Posterior vena cava (tissue), 2 donors: ENCODE data around the gene GNAI3. TPM values are rescaled to one million over a fixed set of nuclear protein-coding genes. Genes with fewer than 3 reads are reported as not detected.

ENCODE experiments used
- DNase-seq: peaks from one replicate; pipeline ENCODE4 v3.0.0-alpha.2; 2020; ENCODE audit warnings: low spot score
- intact Hi-C, 2 donors: fragments of 100-400 bp; cut with DNase I; formaldehyde crosslinking; loops; one replicate each; pipeline versions ENCODE4 v1.14.1 to v1.14.2; 2022 to 2023
- total RNA-seq, 2 donors: library from RNA; stranded (reverse); fragmentation: NEBNext Ultra II Directional; extraction: Animal tissue kit (Norgen Biotek cat#: 25700); gene quantifications; one replicate each; pipeline ENCODE4 v1.2.1, GENCODE V29; 2021
- donor health status: DM: yes; HTN: yes; CAD: no.
- donor health status: DM: yes; HTN: yes; CAD: no.

Gene GNAI3
- total RNA-seq, 2 donors from 2014 or later: 6.8 to 7.5 TPM

DNA sequence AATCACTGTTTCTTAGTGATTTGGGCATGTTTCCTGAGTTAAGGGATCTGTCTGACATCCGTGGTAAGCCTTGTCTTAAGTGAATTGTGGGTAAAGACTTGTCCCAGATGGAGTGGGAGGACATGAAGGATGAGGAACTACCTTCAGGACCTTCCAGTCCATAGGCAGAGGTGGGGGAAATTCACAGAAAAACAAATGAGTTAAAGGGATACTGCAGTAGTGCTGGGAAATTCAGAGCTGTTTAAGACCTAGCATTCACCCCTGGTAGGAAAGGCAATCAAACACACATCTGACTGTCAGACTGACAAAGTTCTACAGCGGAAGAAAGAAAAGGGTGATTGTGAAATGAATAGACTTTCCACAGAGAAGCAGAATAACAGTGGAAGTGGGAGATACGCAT, 68.0 kb downstream of the GNAI3 start:
- no peak for DNase-seq

DNA sequence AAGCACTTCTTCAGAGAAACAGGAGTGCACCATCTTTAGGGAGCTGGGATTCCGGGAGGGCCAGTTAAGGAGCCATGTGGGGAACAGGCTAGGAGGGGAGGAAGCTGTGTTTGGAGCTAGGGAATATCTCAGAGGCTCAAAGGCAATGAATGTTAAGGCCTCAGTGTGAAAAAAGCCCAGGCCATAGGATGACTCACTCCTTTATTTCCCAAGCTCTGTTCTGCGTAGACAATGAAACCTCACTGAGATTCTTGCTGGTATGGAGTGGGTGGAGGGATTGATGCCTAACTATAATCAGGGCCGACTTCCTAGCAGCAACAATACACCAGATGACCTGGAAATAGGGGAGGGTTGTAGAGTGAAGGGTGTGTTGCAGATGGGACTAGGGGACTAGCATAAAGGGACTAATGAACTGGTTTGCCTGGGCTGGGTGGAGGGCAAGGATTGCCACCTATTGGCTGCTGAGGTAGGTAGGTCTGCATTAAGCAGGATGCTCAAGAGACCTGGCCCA, 68.9 kb downstream of the GNAI3 start:
- DNase-seq: no peak
- intact Hi-C loops: no loop called here

More for the DNA sequence above, 68.0 kb downstream of the GNAI3 start:
- intact Hi-C loops: no loop called here

DNA sequence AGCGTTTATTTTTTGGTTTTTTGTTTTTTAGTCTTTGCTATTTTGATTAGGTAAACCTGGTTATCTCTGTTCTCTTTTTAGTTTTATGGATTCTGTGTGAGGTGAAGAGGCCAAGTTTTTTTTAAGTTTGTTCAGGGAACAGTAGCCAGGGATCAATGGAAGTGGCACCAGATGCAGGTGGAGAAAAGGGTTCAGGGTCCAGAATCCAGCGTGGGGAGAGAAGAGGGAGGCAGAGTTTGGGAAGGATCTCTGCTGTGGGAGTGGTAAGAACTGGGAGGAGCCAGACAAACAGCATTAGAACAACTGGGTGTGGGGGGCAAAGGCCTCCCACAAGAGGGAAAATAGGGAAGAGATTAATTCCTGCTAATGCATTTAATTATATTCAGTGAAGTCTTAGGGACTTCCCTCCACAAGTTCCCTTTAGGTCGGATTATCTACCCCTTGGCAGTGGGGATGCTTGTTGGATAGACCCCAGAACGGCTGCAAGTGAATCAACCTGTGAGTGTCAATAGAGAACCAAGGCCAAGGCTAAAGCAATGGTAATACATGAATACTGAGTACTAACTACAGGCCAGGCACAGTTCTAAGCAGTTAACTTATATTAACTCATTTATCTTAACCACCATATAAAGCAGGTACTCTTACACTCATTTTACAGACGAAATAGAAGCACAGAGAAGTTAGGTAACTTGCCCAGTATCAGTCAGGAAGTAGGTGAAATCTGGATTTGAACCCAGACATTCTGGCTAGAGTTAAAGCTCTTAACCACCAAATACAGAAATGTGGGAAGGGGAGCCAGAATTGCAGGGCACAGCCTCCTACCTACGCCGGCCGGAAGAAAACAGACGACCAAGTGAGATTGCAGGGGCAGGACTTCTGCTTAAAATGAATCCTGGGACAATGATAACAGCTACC, 70.5 kb downstream of the GNAI3 start:
- no peak for DNase-seq
- intact Hi-C loops: no loop called here

DNA sequence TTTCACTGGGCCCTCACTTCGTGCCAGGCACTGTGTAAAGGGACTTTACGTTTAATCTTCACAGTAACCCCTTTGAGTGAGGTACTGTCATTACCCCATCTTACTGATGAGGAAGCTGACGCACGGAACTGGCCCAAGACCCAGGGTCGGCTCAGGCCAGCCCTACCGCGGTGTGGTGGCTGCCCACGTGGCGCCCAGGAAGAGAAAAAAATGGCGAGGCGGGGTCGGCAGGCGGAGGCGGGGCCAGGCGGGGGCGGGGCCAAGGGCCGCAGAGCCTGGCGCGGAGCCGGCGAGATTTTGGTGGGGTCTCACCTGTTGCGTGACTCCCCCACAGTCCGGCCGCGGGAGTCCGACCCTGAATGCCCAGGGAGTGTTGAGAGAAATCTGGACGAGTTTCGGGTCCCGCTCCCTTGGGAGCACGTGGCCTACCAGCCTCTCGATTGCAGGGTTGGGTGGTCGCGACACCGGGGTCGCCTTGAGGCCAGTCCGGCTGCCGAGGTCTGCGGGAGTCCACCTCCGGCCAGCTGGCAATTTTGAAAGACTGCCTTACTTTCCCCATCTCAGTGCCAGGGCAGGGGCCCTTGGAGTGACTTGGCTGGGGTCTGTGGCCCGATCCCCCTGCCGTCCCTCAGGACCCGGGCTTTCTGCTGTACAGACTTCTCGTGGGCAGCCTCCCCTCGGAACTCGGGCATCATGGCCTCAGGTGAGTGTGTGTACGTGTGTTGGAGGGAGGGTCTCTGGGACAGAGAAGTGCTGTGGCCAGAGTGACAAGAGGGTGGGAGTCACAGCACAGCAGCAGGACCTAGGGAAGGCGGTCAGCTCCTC, 71.4 kb downstream of the GNAI3 start, which contains the start of the genes AMPD2 and GNAT2:
Gene AMPD2, plus strand, starts transcription at position 262 of the 825 bp plus-strand sequence. CDS start 1,339 bp downstream, outside the sequence.
Gene GNAT2, minus strand, starts transcription at position 41 of the 825 bp plus-strand sequence. CDS start 6,746 bp downstream, outside the sequence.
- peak; percentile 96 for DNase-seq
- intact Hi-C loops: loop anchor here in 1 of 2 donors (10.0 kb wide), 1 partner anchor 75 kb away; the partner anchor contains the start of gene GNAI3

DNA sequence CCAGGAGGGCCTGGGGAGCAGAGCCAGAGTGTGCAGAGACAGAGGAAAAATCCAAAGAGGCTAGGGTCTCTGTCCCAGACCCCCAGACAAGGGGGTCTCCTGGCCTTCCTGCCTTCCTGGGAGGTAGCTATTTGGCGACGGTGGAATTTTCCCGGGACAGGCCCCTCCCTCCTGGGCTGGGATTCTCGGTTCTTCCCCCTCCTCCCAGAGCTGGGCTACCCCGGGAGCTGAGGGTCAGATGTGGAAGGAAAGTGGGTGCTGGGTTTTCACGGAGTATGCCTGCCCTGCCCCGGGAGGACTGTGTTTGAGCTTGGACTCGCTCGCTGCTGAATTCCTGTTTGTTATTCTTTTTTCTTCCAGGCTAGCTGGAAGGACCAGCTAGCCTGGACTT, 72.0 kb downstream of the GNAI3 start:
- intact Hi-C loops: loop anchor here in 1 of 2 donors (10.0 kb wide), 1 partner anchor 76 kb away; the partner anchor contains the start of gene GNAI3
- DNase-seq: peak; percentile 79

DNA sequence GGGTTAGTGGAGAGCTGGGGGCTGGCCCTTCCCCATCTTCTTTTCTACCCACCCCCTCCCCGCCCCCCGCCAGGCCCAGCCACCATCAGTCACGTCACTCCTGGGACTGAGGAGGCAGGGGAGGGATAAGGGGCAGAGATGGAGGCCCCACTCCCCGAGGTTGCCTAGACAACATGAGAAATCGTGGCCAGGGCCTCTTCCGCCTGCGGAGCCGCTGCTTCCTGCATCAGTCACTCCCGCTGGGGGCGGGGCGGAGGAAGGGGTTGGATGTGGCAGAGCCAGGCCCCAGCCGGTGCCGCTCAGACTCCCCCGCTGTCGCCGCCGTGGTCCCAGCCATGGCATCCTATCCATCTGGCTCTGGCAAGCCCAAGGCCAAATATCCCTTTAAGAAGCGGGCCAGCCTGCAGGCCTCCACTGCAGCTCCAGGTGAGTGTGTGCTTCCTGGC, 72.4 kb downstream of the GNAI3 start:
- DNase-seq: peak; percentile 98
- intact Hi-C loops: loop anchor here in 1 of 2 donors (10.0 kb wide), 1 partner anchor 76 kb away; the partner anchor contains the start of gene GNAI3

DNA sequence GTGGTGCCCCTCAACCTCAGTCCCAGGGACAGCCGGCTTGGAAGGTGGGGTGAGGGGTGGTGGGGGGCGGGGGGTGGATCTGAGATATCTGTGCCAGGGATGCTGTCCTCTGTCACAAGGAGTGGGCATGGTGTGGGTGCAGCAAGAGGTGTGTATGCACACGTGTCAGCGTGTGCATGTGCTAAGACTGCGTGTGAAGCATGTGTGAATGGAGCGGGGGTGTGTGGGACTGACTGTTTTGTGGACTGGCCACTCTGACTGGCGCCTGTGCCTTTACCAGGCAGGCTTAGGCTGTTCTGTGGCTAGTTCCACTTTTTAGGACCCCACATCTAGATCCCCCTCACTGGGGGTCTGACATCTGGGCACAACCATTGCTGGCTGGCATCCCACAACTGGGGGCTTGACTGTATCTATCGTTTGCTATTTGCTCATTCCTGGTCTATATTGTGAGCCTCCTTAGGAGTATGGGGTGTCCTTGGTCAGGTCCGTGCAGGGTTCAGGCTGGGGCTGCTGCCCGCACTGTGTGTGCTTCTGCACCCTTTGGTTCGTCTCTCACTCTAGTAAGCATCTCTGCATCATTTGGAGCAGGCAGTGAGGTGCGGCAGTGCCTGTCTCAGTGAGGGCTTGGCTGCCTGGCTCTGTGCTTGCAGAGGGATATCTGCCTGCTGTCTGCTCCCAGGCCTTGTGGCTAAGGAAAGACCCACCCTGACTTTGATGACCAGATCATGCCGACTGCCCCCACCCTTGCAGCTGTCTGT, 73.1 kb downstream of the GNAI3 start:
- intact Hi-C loops: loop anchor here in 1 of 2 donors (10.0 kb wide), 1 partner anchor 77 kb away; the partner anchor contains the start of gene GNAI3
- no peak for DNase-seq

DNA sequence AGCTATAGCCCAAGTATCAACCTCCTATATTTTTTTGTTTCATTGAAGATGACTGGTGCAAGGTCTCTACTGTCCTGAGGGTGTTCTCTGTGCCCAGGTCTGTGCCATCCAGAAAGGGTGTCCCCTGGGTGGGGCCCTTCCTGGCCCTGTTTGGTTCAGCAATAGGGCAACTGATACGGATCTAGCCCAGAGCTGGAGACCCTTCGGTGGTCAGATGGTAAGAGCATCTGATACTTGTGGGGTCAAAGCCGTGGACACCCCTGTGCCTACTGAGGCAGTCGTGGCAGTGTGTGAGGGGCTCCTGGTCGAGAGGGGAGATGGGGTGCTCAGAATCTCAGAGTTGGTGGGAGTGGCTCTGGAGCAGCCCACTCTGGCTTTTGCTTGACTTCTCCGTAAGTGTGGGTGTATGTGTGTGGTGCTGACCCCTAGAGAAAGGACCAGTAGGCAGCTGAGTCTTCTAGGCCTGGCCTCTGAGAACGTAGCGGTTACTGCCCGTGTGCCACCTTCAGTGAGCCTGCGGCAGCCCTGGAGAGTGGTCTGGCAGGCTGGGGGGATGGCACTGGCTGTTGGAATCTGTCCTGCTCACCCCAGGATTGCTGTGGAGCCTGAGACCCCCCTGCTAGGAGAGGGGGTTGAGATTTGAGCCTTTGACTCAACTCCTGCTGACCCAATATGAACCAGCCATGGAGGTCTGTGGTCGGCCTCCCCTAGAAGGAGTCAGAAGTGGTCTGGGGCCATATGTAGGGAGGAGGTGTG, 73.9 kb downstream of the GNAI3 start:
- intact Hi-C loops: loop anchor here in 1 of 2 donors (10.0 kb wide), 1 partner anchor 78 kb away; the partner anchor contains the start of gene GNAI3
- no peak for DNase-seq

DNA sequence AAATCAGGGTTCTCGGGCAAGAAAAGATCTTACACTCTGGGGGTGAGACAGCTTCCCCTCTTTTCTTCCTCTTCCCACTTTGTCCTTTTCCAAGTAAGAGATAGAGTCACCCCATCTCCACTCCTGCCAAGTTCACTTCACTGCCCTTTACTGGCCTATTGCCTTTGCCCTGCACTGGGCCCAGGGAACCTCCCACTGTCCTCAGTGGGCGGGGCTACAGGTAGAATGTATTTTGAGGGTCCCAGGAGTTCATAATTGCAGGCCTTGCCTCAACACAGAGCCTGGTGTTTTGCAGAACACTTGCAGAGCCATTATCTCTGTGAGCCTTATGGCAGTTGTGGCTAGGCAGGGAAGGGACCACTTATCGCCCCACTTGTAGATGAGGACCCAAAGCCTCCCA, 74.5 kb downstream of the GNAI3 start:
- DNase-seq: no peak
- intact Hi-C loops: loop anchor here in 1 of 2 donors (10.0 kb wide), 1 partner anchor 78 kb away; the partner anchor contains the start of gene GNAI3

DNA sequence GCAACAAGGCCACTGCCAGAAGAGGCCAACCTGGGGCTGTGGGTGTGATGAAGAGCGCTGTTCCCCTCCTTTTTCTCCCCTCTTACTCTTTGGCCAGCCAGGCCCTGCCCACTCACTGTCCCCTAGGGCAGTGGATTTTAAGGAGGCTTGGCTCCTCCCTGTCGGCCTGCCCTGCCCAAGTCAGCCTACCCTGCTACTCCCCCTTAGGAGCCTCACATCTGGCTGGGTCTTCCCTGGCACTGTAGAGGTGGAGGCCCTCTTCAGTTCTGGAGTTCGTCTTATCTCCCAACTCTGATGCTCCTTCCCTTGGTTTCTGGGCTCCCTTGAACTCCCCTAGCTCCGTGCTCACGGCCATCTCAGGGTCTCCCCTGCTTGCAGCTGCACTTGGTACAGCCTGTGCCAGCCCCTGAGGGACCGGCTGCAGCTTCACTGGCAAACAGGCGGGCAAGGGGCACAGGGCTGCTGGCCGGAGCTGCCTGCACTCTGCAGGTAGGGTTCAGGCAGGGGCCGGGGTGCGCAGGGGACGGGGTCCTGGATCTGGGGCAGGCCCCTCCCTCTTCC, 75.3 kb downstream of the GNAI3 start:
- DNase-seq: no peak
- intact Hi-C loops: loop anchor here in 1 of 2 donors (10.0 kb wide), 1 partner anchor 79 kb away; the partner anchor contains the start of gene GNAI3

DNA sequence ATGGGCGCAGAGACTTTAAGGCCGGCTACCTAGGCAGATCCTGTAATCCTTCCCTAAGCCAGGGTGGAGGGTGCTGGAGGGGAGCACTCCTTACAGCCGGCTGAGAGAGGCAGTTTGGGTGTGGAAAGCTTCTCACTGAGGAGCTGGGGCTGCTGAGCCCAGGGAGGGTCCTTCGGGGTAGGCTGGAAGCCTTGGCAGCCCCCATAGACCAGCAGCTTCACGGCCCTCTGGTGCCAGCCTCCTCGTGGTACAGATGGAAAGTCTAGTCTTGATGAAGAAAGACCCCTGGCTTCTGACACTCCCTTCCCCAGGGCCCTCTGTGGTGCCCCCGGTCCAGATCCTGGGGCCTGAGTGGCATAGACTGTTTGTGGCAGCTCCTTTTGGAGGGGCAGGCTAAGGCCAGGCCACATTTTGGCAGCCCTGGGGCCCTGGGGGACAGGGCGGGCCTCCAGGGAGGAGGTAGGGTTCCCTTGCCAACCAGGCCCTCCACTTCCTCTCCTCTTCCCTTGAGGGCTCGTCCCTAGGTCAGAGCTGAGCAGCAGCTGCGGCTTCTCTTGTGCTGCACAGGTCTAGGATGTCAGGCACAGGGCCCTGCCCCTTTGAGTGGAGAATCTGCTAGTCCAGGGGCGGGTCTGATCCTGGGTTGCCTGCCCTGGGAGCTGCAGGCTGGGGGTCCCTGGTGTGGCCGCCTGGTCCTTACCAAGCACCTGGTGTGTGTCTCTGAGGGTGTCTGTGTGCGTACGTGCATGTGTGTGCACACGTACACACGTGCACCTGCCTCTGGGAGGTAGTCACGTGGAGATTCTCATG, 76.0 kb downstream of the GNAI3 start:
- intact Hi-C loops: loop anchor here (5.0 to 10.0 kb wide), 2 partner anchors 80 to 82 kb away; partner anchors contain the start of gene GNAI3 (in 1 of the 2)
- no peak for DNase-seq

DNA sequence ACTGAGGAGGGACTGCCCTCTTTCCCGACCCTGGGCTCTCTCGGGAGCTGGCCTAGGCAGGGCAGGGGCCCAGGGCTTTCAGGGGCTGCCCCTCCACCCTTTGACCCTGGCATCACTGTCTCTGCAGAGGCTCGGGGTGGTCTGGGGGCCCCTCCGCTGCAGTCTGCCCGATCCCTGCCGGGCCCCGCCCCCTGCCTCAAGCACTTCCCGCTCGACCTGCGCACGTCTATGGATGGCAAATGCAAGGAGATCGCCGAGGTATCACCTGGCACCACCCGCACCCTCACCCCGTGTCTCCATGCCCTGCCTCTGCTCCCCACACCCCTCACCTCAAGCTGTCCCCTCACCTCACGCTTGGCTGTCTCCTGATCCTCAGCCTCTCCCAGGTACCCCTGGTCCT, 76.8 kb downstream of the GNAI3 start:
- intact Hi-C loops: loop anchor here (5.0 to 10.0 kb wide), 2 partner anchors 80 to 83 kb away; partner anchors contain the start of gene GNAI3 (in 1 of the 2)
- no peak for DNase-seq

DNA sequence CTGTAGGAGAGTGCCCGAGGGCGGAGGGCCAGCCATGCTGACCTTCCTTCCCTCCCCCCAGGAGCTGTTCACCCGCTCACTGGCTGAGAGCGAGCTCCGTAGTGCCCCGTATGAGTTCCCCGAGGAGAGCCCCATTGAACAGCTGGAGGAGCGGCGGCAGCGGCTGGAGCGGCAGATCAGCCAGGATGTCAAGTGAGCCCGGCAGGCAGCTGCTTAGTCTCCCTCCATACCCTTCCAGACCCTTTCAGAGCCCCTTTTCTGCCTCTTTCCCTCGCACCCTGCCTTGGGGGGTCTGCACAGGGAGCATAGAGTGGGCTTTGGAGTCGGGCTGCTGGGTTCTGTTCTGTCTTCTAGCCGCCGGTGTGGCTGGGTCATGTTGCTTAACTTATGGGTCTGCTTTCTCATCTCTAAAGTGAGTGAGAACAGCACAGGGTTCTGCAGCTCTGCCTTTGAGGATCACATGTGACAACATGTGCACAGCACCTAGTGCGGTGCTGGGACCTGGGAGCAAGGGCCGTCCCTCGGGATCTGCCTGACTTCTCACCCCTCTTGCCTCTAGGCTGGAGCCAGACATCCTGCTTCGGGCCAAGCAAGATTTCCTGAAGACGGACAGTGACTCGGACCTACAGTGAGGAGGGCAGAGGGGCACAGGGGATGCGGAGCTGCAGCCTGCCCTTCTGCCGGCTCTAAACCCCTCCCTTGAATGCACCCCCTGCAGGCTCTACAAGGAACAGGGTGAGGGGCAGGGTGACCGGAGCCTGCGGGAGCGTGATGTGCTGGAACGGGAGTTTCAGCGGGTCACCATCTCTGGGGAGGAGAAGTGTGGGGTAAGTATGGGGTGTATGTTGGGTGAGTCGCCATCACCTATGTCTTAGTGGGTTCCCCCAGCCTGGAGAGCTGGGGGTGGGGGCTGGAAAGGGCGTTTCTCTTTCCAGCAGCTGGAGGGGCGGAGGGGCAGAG, 77.5 kb downstream of the GNAI3 start:
- intact Hi-C loops: loop anchor here (5.0 to 10.0 kb wide), 2 partner anchors 81 to 84 kb away; partner anchors contain the start of gene GNAI3 (in 1 of the 2)
- DNase-seq: no peak

DNA sequence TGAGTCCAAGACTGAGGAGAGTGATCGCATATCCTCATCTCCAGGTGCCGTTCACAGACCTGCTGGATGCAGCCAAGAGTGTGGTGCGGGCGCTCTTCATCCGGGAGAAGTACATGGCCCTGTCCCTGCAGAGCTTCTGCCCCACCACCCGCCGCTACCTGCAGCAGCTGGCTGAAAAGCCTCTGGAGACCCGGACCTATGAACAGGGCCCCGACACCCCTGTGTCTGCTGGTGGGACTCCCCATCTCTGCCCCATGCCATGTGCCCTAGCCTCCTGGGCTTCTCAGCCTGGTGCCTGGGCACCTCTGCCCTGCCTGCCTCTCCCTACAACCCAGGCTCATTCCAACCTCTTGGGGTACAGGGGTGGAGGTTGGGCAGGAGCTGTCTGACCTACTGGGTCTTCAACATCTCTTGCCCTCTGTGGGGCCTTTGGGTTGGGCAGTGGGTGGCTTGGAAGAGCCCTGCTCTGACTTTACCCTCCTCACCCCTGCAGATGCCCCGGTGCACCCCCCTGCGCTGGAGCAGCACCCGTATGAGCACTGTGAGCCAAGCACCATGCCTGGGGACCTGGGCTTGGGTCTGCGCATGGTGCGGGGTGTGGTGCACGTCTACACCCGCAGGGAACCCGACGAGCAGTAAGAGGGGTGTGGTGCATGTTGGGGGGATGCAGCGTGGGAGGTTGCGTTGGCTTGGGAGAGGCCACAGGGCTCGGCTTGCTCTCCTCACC, 78.4 kb downstream of the GNAI3 start:
- no peak for DNase-seq
- intact Hi-C loops: loop anchor here (5.0 to 10.0 kb wide), 2 partner anchors 82 to 85 kb away; partner anchors contain the start of gene GNAI3 (in 1 of the 2)
